Hepatocyte (in vitro differentiated cells): ENCODE results near the gene KLHL21.

Experiments used
- EZH2 ChIP-seq: fragments of 200-600 bp; sonication (generic); IDR thresholded peaks from 2 replicates; pipeline ENCODE4 v1.6.1; 2016; ENCODE audit warnings: antibody characterized with exemption, mild to moderate bottlenecking, borderline replicate concordance
- TF ChIP-seq, protein P1 (sequence below): fragments of 200-600 bp; sonication (generic); IDR thresholded peaks from 2 replicates; pipeline ENCODE4 v1.5.1; 2016; ENCODE audit warnings: antibody characterized with exemption, mild to moderate bottlenecking; ENCODE audit not compliant: poor library complexity

- TF ChIP-seq, protein P1, sequence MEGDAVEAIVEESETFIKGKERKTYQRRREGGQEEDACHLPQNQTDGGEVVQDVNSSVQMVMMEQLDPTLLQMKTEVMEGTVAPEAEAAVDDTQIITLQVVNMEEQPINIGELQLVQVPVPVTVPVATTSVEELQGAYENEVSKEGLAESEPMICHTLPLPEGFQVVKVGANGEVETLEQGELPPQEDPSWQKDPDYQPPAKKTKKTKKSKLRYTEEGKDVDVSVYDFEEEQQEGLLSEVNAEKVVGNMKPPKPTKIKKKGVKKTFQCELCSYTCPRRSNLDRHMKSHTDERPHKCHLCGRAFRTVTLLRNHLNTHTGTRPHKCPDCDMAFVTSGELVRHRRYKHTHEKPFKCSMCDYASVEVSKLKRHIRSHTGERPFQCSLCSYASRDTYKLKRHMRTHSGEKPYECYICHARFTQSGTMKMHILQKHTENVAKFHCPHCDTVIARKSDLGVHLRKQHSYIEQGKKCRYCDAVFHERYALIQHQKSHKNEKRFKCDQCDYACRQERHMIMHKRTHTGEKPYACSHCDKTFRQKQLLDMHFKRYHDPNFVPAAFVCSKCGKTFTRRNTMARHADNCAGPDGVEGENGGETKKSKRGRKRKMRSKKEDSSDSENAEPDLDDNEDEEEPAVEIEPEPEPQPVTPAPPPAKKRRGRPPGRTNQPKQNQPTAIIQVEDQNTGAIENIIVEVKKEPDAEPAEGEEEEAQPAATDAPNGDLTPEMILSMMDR: no peak
- no peak for TF ChIP-seq EZH2
These were observed 26.4 kb upstream of the KLHL21 start for GRCh38 chr1:6628971-6629479.
